NCI-H82 (cell line): ENCODE measurements around the gene TRIM48.
"Not testable (repeated sequence)": the region's sequence is repeated elsewhere in the genome, so short reads cannot be mapped to it uniquely, and the experiment has no call there.

Experiments
- DNase-seq: peaks from one replicate; lab custom pipeline; 2025; lab: John Stamatoyannopoulos, UW

The TRIM48 gene

DNA sequence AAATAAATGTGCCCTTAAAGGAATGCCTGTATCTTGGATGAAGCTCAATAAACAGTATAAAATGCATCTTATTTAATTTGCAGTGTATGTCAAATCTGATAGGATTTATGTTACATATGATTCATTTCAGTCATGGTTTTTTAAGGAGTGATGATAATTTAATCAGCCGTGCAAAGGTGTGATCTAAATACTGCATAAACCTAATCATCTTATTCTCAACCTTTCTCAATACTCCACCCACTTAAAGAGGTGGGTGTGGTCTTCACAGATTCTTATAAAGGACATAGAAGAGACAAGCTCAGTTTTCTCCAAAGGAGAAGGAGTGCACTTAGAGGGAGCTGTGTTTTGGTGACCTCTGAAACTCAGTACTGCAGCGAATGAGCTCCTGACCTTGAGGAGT is at the start of gene TRIM48:
Gene TRIM48, plus strand, starts transcription at position 301 of the 400 bp plus-strand sequence. CDS start 113 bp downstream, outside the sequence.
- not testable (repeated sequence) for DNase-seq

DNA sequence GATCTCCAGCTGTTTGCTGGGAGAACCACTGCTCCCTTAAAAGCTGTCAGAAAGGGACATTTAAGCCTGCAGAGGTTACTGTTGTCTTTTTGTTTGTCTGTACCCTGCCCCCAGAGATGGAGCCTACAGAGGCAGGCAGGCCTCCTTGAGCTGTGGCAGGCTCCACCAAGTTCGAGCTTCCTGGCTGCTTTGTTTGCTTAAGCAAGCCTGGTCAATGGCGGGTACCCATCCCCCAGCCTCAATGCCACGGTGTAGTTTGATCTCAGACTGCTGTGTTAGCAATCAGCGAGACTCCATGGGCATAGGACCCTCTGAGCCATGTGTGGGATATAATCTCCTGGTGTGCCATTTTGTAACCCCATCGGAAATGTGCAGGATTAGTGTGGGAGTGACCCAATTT is 23.6 kb upstream of the TRIM48 start:
- not testable (repeated sequence) for DNase-seq

GRCh38 chr11:55263081-55263480 is 1.1 kb downstream of the TRIM48 start:
- DNase-seq = no peak
